Gastrocnemius medialis (tissue), 4 donors: ENCODE measurements around the gene RHOB. TPM values are rescaled to one million over a fixed set of nuclear protein-coding genes. Genes with fewer than 3 reads are reported as not detected.
A peak's percentile ranks its signal among the peaks of the same experiment; 100 is the strongest.

Source experiments
- ATAC-seq, 2 donors: fragments of 150-250 bp; one replicate each; pipeline ENCODE4 v1.9.1; 2016
- DNase-seq, 2 donors: peaks; one replicate each; pipeline ENCODE4 v3.0.0-alpha.2; 2019
- H3K27ac ChIP-seq, 4 donors: fragments of 200-600 bp; sonication (generic); 1 replicate in 1 of 4; 2 replicates in 3 of 4; pipeline ENCODE4 v1.5.1; 2016 to 2018; ENCODE audit warnings: mild to moderate bottlenecking in 2 of 4, moderate library complexity in 1 of 4
- H3K27me3 ChIP-seq, 3 donors: fragments of 200-600 bp; sonication (generic) in 2 of 3; 1 replicate in 1 of 3; 2 replicates in 2 of 3; pipeline versions ENCODE4 v1.5.1 to v1.6.0; 2016 to 2019; ENCODE audit warnings: mild to moderate bottlenecking in 1 of 3, moderate library complexity in 1 of 3
- H3K36me3 ChIP-seq, 2 donors: fragments of 200-600 bp; sonication (generic) in 1 of 2; one replicate each; pipeline ENCODE4 v1.5.1; 2017 to 2018
- H3K4me1 ChIP-seq, 2 donors: fragments of 200-600 bp; sonication (generic) in 1 of 2; one replicate each; pipeline ENCODE4 v1.5.1; 2016 to 2017; ENCODE audit warnings: mild to moderate bottlenecking in 2 of 2
- H3K4me3 ChIP-seq, 4 donors: fragments of 200-600 bp; sonication (generic) in 3 of 4; 1 replicate in 1 of 4; 2 replicates in 3 of 4; pipeline ENCODE4 v1.5.1; 2016 to 2019; ENCODE audit warnings: mild to moderate bottlenecking in 2 of 4
- H3K9me3 ChIP-seq, 3 donors: fragments of 200-600 bp; sonication (generic) in 2 of 3; 1 replicate in 1 of 3; 2 replicates in 2 of 3; pipeline ENCODE4 v1.5.1; 2016 to 2019
- CTCF ChIP-seq, 5 experiments: fragments of 450-650 bp in 3 of 5; fragments of 200-600 bp in 2 of 5; sonication (generic) in 2 of 5; IDR thresholded peaks in 4 of 5; conservative IDR thresholded peaks in 1 of 5; 1 replicate in 4 of 5; 2 replicates in 1 of 5; pipeline ENCODE4 v1.5.1; 2016 to 2019; ENCODE audit warnings: antibody characterized with exemption in 5 of 5, mild to moderate bottlenecking in 3 of 5, moderate library complexity in 3 of 5
- POLR2A ChIP-seq, 2 donors: fragments of 450-650 bp; IDR thresholded peaks; one replicate each; pipeline ENCODE4 v1.6.1; 2017; ENCODE audit warnings: antibody characterized with exemption in 2 of 2, mild to moderate bottlenecking in 2 of 2, moderate library complexity in 2 of 2
- in situ Hi-C, 4 donors: fragments of 200-750 bp; cut with MboI; loops; one replicate each; pipeline versions ENCODE4 v1.15.0 to v1.8.0; 2017; ENCODE audit warnings: low sequenced_read_pairs in 4 of 4
- intact Hi-C: fragments of 100-400 bp; cut with DNase I; formaldehyde crosslinking; loops from one replicate; pipeline ENCODE4 v1.15.1; 2023; ENCODE audit warnings: low total_unique reads
- total RNA-seq, 4 donors: library from RNA; depleted of rRNA; stranded (reverse); fragments of >200 nt; gene quantifications; one replicate each; pipeline versions ENCODE4 v1.1.0 to v1.2.3, GENCODE V29; 2016

RHOB gene
- total RNA-seq, 4 donors from 2014 or later: 696 to 1,267 (median 1,094) TPM

GRCh38 chr2:20471902-20472559 is 25.2 kb downstream of the RHOB start:
- in situ Hi-C loops: no loop called here
- peak overlapping the region in 3 of 4 donors; percentile 41 to 67 (median 42) for H3K27ac ChIP-seq

GRCh38 chr2:20472569-20472968 is 25.7 kb downstream of the RHOB start:
- no peak for TF ChIP-seq POLR2A (IDR thresholded peaks at IDR 0.05)
- TF ChIP-seq CTCF (IDR thresholded peaks at IDR 0.05 in 4 of 5, conservative IDR thresholded peaks at IDR 0.05 in 1 of 5): no peak
- H3K36me3 ChIP-seq: no peaks in the 10 kb centered on the region
- peaks cover 16 to 20% of the 10 kb centered on the region in 2 donors for H3K4me1 ChIP-seq
- ATAC-seq (peak; percentile 12 to 32), DNase-seq (peak in 1 of 2 donors; percentile 30)
- intact Hi-C loops: no loop called here
- no peaks in the 10 kb centered on the region for H3K9me3 ChIP-seq
- H3K4me3 ChIP-seq: no peak overlapping the region
- no peaks in the 10 kb centered on the region for H3K27me3 ChIP-seq
- in situ Hi-C loops: no loop called here
- H3K27ac ChIP-seq: peak overlapping the region in 3 of 4 donors; percentile 41 to 67 (median 42)

More at GRCh38 chr2:20471902-20472559, 25.2 kb downstream of the RHOB start:
- TF ChIP-seq CTCF (IDR thresholded peaks at IDR 0.05 in 4 of 5, conservative IDR thresholded peaks at IDR 0.05 in 1 of 5) (no peak), POLR2A (IDR thresholded peaks at IDR 0.05) (no peak)
- no peak overlapping the region for H3K4me3 ChIP-seq
- H3K9me3 ChIP-seq: no peaks in the 10 kb centered on the region
- no peaks in the 10 kb centered on the region for H3K36me3 ChIP-seq
- no peaks in the 10 kb centered on the region for H3K27me3 ChIP-seq
- intact Hi-C loops: no loop called here
- H3K4me1 ChIP-seq: peaks cover 16 to 20% of the 10 kb centered on the region in 2 donors
- ATAC-seq (peak in 1 of 2 donors; percentile 17), DNase-seq (peak in 1 of 2 donors; percentile 12)

GRCh38 chr2:20473128-20473527 is 26.3 kb downstream of the RHOB start:
- peak overlapping the region in 2 of 4 donors; percentile 42 to 67 for H3K27ac ChIP-seq

GRCh38 chr2:20474757-20475566 is 28.1 kb downstream of the RHOB start:
- Histone ChIP-seq H3K27ac (peak overlapping the region in 3 of 4 donors; percentile 1 to 68 (median 64)), H3K36me3 (no peaks in the 10 kb centered on the region)
- in situ Hi-C loops: no loop called here

More at GRCh38 chr2:20473128-20473527, 26.3 kb downstream of the RHOB start:
- H3K4me1 ChIP-seq: peaks cover 16 to 20% of the 10 kb centered on the region in 2 donors
- H3K4me3 ChIP-seq: no peak overlapping the region
- in situ Hi-C loops (no loop called here), intact Hi-C loops (no loop called here)
- H3K36me3 ChIP-seq: no peaks in the 10 kb centered on the region
- peak in 1 of 2 donors; percentile 31 for DNase-seq
- no peaks in the 10 kb centered on the region for H3K9me3 ChIP-seq
- ATAC-seq: no peak
- TF ChIP-seq POLR2A (IDR thresholded peaks at IDR 0.05): no peak
- no peak for TF ChIP-seq CTCF (IDR thresholded peaks at IDR 0.05 in 4 of 5, conservative IDR thresholded peaks at IDR 0.05 in 1 of 5)
- no peaks in the 10 kb centered on the region for H3K27me3 ChIP-seq

More at GRCh38 chr2:20474757-20475566, 28.1 kb downstream of the RHOB start:
- peaks cover 16 to 29% of the 10 kb centered on the region in 2 donors for H3K4me1 ChIP-seq
- ATAC-seq (peak; percentile 28 to 37), DNase-seq (peak in 1 of 2 donors; percentile 25)
- H3K4me3 ChIP-seq: no peak overlapping the region
- TF ChIP-seq CTCF (IDR thresholded peaks at IDR 0.05 in 4 of 5, conservative IDR thresholded peaks at IDR 0.05 in 1 of 5): no peak
- TF ChIP-seq POLR2A (IDR thresholded peaks at IDR 0.05): no peak
- no peaks in the 10 kb centered on the region for H3K27me3 ChIP-seq
- no peaks in the 10 kb centered on the region for H3K9me3 ChIP-seq
- intact Hi-C loops: no loop called here
